ENCODE data around the gene MBNL2.

The MBNL2 gene

DNA sequence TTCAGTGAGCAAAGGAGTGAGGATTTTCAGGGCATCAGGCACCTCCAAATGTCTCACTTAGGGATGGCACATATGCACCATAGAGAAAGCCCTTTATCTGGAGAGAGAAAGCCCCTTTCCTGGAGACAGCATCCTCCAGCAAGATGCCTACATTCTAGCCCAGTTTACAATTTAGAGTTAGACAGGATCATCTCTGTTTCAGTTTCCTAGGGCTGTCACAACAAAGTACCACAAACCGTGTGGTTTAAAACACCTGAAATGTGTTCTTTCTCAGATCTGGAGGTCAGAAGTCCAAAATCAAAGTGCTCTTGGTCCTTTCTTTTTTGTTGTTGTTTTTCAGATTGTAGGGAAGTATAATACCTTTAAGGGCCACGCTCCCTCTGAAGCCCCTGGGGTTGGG is 61.8 kb downstream of the MBNL2 start:
- in situ Hi-C loops (cut with HindIII; ENCODE audit: low pct_ligation_motif_present, low sequenced_read_pairs) = no loop called here
- TF ChIP-seq, protein P1, sequence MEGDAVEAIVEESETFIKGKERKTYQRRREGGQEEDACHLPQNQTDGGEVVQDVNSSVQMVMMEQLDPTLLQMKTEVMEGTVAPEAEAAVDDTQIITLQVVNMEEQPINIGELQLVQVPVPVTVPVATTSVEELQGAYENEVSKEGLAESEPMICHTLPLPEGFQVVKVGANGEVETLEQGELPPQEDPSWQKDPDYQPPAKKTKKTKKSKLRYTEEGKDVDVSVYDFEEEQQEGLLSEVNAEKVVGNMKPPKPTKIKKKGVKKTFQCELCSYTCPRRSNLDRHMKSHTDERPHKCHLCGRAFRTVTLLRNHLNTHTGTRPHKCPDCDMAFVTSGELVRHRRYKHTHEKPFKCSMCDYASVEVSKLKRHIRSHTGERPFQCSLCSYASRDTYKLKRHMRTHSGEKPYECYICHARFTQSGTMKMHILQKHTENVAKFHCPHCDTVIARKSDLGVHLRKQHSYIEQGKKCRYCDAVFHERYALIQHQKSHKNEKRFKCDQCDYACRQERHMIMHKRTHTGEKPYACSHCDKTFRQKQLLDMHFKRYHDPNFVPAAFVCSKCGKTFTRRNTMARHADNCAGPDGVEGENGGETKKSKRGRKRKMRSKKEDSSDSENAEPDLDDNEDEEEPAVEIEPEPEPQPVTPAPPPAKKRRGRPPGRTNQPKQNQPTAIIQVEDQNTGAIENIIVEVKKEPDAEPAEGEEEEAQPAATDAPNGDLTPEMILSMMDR (IDR thresholded peaks at IDR 0.05; ENCODE audit: low read depth, low read length, missing control alignments) = no peak
- no peak overlapping the region for H3K27ac ChIP-seq
- H3K4me3 ChIP-seq (ENCODE audit: low read depth, low read length) = no peak overlapping the region
- no peaks in the 10 kb centered on the region for H3K36me3 ChIP-seq (replicated peaks)
- DNase-seq = no peak
- H3K27me3 ChIP-seq (replicated peaks) = no peaks in the 10 kb centered on the region

DNA sequence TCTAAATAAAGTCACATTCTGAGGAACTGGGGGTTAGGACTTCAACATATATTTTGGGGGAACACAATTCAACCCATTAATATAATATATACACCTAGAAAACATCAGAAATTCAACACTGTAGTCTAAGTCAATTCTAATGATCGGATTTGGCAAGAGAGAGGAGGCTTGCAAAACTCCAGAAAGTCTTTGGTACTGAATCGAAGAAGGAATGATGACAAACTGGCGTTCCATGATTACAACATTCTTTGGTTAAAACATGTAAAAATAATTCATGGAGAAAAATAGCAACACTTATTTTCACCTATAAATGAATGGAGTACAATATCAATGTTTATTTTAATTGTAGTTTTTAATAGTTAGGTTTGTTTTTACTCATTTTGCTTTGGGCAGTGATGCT is 62.4 kb downstream of the MBNL2 start:
- no peak overlapping the region for H3K27ac ChIP-seq
- in situ Hi-C loops (cut with HindIII; ENCODE audit: low pct_ligation_motif_present, low sequenced_read_pairs) = no loop called here

DNA sequence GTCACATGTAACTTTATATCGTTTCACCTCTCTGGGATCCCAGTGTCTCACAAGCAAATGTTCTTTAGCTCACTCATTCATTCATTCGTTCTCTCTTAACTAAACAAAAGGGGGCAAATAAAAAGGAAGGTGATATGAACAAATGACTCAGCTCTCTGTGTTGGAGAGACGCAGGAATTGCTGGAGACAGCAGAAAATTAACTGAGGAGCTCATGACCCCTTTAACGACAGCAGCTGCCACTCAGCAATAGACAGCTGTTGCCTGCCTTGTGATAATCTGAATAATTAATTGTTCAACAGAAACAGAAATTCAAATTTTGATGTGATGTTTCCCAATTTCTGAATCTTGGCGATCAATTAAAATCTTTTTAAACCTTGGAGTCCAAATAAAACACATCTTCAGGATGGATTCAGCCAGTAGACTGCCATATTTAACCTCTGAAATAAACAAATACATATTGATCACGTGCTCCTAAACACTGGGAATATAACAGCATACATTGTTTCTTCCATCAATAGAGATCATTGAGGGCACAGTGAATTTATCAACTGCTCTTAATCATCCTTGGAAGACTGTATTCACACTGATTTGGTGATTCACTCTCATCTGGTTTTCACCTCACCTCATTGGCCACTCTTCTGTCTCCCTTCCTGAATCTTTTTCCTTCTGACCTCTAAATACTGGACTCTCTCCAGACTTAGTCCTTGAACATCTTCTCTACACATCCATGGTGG is 63.3 kb downstream of the MBNL2 start:
- TF ChIP-seq, protein P1 (IDR thresholded peaks at IDR 0.05; ENCODE audit: low read depth, low read length, missing control alignments) = no peak
- no peaks in the 10 kb centered on the region for H3K36me3 ChIP-seq (replicated peaks)
- in situ Hi-C loops (cut with HindIII; ENCODE audit: low pct_ligation_motif_present, low sequenced_read_pairs) = no loop called here
- DNase-seq = no peak
- no peak overlapping the region for H3K27ac ChIP-seq
- H3K4me3 ChIP-seq (ENCODE audit: low read depth, low read length) = no peak overlapping the region
- H3K27me3 ChIP-seq (replicated peaks) = no peaks in the 10 kb centered on the region

More for the DNA sequence above, 62.4 kb downstream of the MBNL2 start:
- TF ChIP-seq, protein P1 (IDR thresholded peaks at IDR 0.05; ENCODE audit: low read depth, low read length, missing control alignments) = no peak
- no peak overlapping the region for H3K4me3 ChIP-seq (ENCODE audit: low read depth, low read length)
- H3K36me3 ChIP-seq (replicated peaks) = no peaks in the 10 kb centered on the region
- no peak for DNase-seq
- H3K27me3 ChIP-seq (replicated peaks) = no peaks in the 10 kb centered on the region

DNA sequence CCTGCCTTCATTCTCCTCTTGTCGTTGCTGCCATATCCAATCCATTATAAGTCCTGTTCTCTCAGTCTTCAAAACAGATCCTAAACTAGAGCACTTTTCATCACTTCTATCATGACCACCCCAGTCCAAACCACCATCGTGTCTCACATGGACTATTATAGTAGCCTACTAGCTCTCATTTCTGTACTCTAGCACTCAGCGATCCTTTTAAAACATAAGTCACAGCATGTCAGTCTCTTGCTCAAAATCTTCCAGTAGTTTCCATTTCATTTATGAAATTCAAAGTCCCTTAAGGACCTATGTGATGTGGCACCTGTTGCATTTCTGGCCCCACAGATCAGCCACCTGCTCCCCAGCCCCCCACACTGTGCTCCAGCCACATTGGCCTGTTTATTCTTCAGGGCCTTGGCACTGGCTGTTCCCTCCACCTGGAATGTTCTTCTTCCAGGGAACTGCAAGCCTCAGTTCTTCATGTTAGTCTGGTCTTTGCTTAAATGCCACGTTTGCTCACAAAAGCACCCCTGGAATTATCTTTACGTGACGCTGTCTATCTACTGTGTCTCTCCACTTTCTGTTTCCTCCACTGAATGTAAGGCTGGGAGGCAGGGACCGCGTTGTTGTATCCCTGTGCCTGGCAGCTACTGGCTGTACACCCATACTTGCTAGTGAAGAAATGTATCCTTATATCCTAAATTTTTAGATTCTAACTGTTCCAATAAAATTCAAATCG is 64.3 kb downstream of the MBNL2 start:
- TF ChIP-seq, protein P1 (IDR thresholded peaks at IDR 0.05; ENCODE audit: low read depth, low read length, missing control alignments) = no peak
- H3K27me3 ChIP-seq (replicated peaks) = no peaks in the 10 kb centered on the region
- in situ Hi-C loops (cut with HindIII; ENCODE audit: low pct_ligation_motif_present, low sequenced_read_pairs) = no loop called here
- no peak overlapping the region for H3K27ac ChIP-seq
- H3K36me3 ChIP-seq (replicated peaks) = no peaks in the 10 kb centered on the region
- H3K4me3 ChIP-seq (ENCODE audit: low read depth, low read length) = no peak overlapping the region
- DNase-seq = no peak

DNA sequence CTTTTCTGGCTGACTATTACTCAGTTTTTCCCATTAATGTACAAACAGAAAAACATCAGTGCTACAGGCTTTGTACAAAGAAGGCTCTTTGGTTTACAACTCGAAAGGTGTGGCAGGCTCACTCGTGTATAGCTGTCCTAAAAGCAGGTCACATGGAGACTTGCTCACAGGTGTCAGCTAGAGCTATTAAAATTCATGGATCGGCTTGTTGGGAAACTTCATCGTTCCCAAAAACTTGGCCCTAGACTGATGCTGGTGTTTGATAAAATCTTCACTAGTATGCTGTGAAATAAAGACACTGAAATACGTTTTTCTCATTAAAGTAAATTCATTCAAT is 64.9 kb downstream of the MBNL2 start:
- in situ Hi-C loops (cut with HindIII; ENCODE audit: low pct_ligation_motif_present, low sequenced_read_pairs) = no loop called here
- Histone ChIP-seq H3K36me3 (replicated peaks) (no peaks in the 10 kb centered on the region), H3K27me3 (replicated peaks) (no peaks in the 10 kb centered on the region), H3K27ac (no peak overlapping the region), H3K4me3 (ENCODE audit: low read depth, low read length) (no peak overlapping the region)
- DNase-seq = no peak
- TF ChIP-seq, protein P1 (IDR thresholded peaks at IDR 0.05; ENCODE audit: low read depth, low read length, missing control alignments) = no peak

All from brain microvascular endothelial cell (primary cell).